Stimulated activated naive CD8-positive, alpha-beta T cell treated with anti-CD3 and anti-CD28 coated beads, Interleukin-15, Interleukin-2, amounts not matched to agents 100 U/mL and 50 U/mL, for 24 hours (primary cell): Measurements from ENCODE around the gene CDH12.
"Not testable (repeated sequence)": the region's sequence is repeated elsewhere in the genome, so short reads cannot be mapped to it uniquely, and the experiment has no call there.

Source experiments
- ATAC-seq: fragments of 150-1000 bp; cut with Tn5 transposase; one replicate; pipeline ENCODE4 v1.10.0; 2021
- DNase-seq: peaks from one replicate; pipeline ENCODE4 v3.0.0; 2021

Gene CDH12

GRCh38 chr5:22560147-22560546, 293.0 kb downstream of the CDH12 start:
- DNase-seq (no peak), ATAC-seq (no peak)

- ATAC-seq (no peak), DNase-seq (no peak)
Observed at GRCh38 chr5:22557251-22557650, 295.9 kb downstream of the CDH12 start.

GRCh38 chr5:22554475-22554874, 298.7 kb downstream of the CDH12 start:
- ATAC-seq (no peak), DNase-seq (no peak)

- DNase-seq (no peak), ATAC-seq (no peak)
Observed at GRCh38 chr5:22549876-22550671, 303.1 kb downstream of the CDH12 start.

- ATAC-seq (no peak), DNase-seq (no peak)
Observed at GRCh38 chr5:22542340-22542739, 310.8 kb downstream of the CDH12 start.

GRCh38 chr5:22541037-22541436, 312.1 kb downstream of the CDH12 start:
- DNase-seq (no peak), ATAC-seq (no peak)

- no peak for ATAC-seq
- no peak for DNase-seq
Observed at GRCh38 chr5:22539762-22540161, 313.4 kb downstream of the CDH12 start.

- no peak for DNase-seq
- ATAC-seq = no peak
Observed at GRCh38 chr5:22531986-22532385, 321.2 kb downstream of the CDH12 start.

- ATAC-seq (no peak), DNase-seq (no peak)
Observed at GRCh38 chr5:22521521-22521920, 331.6 kb downstream of the CDH12 start.

GRCh38 chr5:22516497-22516896, 336.6 kb downstream of the CDH12 start:
- ATAC-seq, DNase-seq: not testable (repeated sequence)

- no peak for ATAC-seq
- DNase-seq = no peak
Observed at GRCh38 chr5:22514231-22514630, 338.9 kb downstream of the CDH12 start.

- DNase-seq = no peak
- no peak for ATAC-seq
Observed at GRCh38 chr5:22505891-22506290, 347.3 kb downstream of the CDH12 start.

- ATAC-seq (no peak), DNase-seq (no peak)
Observed at GRCh38 chr5:22504411-22504810, 348.7 kb downstream of the CDH12 start.

- no peak for DNase-seq
- no peak for ATAC-seq
Observed at GRCh38 chr5:22500556-22500955, 352.6 kb downstream of the CDH12 start.

GRCh38 chr5:22496666-22497065, 356.5 kb downstream of the CDH12 start:
- no peak for ATAC-seq
- no peak for DNase-seq

GRCh38 chr5:22495016-22495720, 358.0 kb downstream of the CDH12 start:
- ATAC-seq = no peak
- DNase-seq = no peak

- DNase-seq (no peak), ATAC-seq (no peak)
Observed at GRCh38 chr5:22488427-22488826, 364.7 kb downstream of the CDH12 start.

GRCh38 chr5:22480305-22480704, 372.8 kb downstream of the CDH12 start:
- ATAC-seq (no peak), DNase-seq (no peak)

- no peak for DNase-seq
- no peak for ATAC-seq
Observed at GRCh38 chr5:22473886-22474285, 379.3 kb downstream of the CDH12 start.

- no peak for DNase-seq
- ATAC-seq = no peak
Observed at GRCh38 chr5:22471154-22471553, 382.0 kb downstream of the CDH12 start.

GRCh38 chr5:22470408-22470807, 382.7 kb downstream of the CDH12 start:
- DNase-seq (no peak), ATAC-seq (no peak)

- no peak for ATAC-seq
- no peak for DNase-seq
Observed at GRCh38 chr5:22465616-22466015, 387.5 kb downstream of the CDH12 start.

- ATAC-seq = no peak
- DNase-seq = no peak
Observed at GRCh38 chr5:22465177-22465576, 388.0 kb downstream of the CDH12 start.

- no peak for DNase-seq
Observed at GRCh38 chr5:22460189-22460588, 393.0 kb downstream of the CDH12 start.

More at GRCh38 chr5:22460189-22460588, 393.0 kb downstream of the CDH12 start:
- no peak for ATAC-seq
